Activated CD8-positive, alpha-beta memory T cell treated with anti-CD3 and anti-CD28 coated beads for 24 hours (primary cell): ENCODE measurements around the gene HLA-A.
"Not testable (repeated sequence)": the region's sequence is repeated elsewhere in the genome, so short reads cannot be mapped to it uniquely, and the experiment has no call there.

Experiments
- DNase-seq: peaks from one replicate; pipeline ENCODE4 v3.0.0-alpha.2; 2020

Gene HLA-A

DNA sequence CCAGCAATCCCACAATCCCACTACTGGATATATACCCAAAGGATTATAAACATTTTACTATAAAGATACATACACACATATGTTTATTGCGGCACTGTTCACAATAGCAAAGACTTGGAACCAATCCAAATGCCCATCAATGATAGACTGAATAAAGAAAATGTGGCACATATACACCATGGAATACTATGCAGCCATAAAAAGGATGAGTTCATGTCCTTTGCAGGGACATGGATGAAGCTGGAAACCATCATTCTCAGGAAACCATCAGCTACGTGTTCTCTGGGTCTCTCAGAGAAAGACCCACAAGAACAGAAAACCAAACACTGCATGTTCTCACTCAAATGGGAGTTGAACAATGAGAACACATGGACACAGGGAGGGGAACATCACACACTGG lies 21.4 kb downstream of the HLA-A start:
- not testable (repeated sequence) for DNase-seq

DNA sequence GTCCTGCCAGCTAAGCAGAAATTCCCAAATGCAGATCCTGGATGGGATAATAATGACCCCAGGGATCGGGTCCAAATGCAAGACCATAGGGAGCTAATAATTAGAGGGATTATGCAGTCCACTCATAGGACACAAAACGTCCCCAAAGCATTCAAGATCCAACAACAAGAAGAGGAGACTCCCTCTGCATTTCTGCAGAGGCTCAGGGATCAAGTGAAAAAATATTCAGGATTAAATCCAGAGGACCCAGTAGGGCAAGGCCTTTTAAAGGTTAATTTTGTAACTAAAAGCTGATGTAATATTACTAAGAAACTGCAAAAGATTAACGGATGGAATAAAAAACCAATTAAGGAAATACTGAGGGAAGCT lies 22.2 kb downstream of the HLA-A start:
- no peak for DNase-seq

DNA sequence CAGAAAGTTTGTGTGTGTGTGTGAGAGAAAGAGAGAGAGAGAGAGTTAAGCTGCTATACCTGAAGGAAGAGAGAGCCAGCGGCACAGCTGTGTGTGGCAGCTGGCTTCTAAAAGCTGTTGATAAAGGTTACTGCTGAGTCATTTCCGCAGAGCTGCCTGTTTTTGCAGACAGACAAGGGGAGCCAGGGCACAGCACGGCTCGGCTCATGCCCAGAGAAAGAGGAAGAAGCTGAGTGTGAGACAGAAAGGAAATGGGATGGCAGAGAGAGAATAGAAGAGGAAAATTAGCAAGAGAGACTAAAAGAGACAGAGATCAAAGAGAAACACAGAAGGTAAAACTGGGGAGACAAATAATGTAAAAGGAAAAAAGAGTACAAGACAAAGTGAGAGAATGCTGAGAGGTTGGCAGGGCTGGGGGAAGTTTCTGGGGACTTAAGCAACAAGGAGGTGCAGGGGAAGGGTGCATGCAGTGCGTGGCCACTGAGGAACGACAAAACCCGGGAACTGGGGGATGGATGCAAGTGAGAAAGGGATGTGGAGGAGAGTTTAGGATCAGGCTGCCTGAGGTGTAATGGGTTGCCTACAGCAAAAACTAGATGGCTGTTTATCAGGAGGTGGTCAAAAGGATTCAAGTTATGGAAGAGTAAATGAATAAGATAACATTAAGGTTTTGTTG lies 22.7 kb downstream of the HLA-A start:
- DNase-seq = peak; percentile 81

DNA sequence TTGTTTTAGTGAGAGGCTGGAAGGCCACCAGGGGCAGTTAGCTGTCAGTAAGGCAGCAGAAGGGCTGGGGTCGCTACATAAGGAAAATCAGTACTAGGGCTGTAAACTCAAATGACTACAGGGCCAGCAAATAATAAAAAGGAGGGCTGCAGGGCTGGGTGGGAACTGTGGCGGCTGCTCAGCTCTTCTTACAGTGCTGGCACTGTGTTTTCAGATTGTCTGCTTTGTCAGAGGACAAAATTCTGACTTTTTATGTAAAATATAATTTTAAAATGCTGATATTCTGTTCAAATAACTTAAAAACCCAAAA lies 23.2 kb downstream of the HLA-A start:
- DNase-seq = no peak

DNA sequence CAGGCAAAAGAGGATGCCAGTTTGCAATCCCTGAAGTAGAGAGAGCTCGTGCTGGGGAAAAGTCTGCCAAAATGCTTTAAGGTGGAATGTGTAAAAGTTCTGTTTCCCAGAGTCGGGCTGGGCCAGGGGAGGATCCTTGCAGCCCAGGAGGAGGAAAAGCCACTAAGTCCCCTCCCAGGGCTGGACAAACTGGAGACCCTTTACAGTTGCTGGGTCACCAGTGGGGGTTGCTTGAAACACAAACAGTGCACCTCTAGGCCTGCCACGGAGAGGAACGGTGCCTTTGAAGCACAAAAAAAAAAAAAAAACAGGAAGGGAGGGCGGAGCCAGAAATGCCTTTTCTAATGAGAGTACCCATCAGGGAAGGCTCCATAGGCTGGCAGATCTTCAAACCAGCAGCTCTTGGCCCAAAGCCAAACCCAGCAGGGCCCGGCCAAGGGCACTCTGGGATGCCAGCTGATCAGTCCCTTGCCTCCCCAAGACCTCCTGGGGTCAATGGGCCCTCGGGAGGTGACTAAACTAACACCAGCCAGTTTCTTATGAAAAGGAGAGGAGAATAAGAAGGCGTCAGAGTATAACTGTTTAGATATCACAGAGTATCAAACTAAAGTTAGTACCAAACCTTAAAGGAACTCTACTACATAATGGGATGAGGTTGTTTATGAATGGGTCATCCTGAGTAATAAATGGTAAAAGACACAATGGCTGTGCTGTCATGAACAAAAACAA lies 23.7 kb downstream of the HLA-A start:
- DNase-seq = peak; percentile 73

DNA sequence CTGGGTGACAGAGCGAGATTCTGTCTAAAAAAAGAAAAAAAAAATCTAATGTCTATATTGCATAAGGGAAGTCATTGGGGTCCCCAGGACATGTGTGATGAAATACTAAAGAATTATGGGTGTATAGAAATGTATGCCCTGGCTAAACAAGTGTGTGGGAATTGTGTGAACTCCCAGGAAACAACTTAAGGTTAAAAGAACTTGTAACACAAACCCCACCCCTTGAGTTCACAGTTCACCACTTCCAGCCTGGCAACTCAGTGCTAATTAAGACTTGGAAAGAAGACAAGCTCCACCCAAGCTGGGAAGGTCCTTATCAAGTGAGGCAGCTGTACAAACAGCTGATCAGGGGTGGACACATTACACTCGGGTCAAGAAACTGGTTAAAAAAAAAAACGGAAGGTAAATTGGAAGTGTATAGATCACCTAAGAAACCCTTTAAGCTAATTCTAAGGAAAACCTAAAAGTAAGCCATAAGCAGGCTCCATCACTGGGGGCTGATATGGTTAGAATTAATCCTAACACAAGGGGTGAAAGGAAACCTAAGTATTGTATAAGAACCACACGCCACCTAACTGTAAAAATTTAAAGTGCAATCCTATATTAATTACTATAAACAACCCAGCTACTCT lies 25.2 kb downstream of the HLA-A start:
- DNase-seq = no peak

DNA sequence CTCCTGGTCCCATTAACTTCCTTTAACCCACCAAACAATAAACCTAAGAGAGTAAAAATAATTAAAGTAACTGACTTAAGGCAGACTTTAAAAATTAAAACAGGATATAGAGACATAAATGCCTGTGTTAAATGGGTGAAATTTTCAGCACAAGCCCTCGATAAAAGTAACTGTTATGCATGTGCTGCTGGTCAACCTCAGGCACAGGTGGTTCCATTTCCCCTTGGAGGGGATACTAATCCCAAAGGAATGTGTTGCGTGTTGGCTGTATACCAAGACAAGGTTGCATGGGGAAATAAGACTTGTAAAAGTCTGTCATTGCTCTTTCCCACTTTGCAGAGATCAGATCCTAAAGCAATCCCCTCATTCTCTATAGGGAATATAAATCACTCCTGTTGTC lies 25.8 kb downstream of the HLA-A start:
- no peak for DNase-seq

DNA sequence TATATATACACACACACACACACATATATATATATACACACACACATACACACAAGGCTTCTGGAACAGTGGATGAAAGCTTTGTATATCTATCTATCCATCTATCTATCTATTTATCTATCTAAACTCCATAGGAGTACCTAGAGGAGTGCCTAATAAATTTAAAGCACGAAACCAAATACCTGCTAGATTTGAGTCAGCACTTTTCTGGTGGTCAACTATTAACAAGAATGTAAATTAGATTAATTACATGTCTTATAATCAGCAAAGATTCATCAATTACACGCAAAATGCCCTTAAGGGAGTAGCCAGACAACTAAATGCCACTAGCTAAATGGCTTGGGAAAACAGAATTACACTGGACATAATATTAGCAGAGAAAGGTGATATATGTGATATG lies 26.6 kb downstream of the HLA-A start:
- DNase-seq = no peak

DNA sequence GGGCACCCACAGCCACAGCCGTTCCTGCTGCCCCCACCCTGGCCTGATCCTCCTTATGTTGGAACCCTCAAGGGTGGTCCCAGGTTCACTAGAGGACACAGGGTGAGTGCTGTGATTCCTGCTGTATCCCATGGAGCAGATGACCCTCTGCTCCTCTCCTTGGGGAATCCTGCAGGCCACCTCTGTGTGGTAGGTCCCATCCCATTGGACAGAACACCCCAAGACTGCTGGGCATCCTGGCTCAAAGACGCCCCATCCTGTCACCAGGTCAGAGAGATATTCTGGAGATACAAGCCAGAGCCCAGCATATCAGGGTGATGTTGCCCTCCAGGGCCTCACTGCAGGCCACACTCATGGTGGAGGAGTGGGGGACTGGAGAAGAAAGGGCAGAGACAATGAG lies 28.4 kb downstream of the HLA-A start:
- DNase-seq = no peak

DNA sequence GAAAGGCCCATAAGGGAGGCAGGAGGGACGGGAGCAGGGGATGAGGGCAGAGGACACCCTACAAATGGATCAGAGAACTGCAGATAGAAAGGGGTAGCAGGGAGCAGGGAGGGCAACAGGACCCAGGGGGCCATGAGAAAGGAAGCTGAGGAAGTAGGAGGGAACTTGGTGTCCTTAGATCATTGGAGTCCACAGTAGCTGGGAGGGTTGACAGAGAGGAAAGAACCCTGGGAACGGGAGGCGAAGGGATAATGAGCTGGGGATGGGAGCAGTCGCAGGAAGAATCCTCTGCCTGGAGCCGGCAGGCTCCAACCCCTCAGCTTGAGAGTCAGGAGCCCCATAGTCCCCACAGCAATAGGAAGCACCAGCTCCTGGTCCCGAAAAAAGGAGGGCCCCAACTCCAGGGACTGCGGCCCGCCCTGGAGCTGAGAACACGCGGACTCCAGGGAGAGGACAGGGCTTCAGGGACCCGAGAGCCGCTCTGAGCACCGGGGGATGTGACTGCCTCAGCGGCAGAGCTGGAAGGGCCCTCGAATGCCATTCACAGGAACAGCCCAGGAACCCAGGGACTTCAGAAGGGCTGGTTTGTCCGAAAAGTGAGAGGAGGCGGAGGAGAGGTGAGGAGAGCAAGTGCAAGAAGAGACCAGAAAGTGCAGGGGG lies 32.7 kb downstream of the HLA-A start:
- peak; percentile 59 for DNase-seq

DNA sequence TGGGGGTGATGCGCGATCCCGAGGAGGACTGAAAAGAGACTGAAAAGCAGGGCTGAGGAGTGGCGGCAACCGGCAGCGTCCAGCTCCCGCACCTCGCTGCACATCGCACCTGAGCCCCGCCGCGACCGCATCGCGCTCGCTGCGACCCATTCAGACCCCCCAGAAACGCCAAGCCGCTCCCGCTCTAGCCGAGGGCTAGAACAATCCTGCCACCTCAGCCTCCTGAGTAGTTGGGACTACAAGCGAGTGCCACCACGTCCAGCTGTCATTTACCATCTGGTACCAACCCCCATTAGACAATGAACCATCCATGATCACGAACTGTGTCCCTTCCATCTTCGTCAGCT lies 33.2 kb downstream of the HLA-A start:
- DNase-seq = no peak

DNA sequence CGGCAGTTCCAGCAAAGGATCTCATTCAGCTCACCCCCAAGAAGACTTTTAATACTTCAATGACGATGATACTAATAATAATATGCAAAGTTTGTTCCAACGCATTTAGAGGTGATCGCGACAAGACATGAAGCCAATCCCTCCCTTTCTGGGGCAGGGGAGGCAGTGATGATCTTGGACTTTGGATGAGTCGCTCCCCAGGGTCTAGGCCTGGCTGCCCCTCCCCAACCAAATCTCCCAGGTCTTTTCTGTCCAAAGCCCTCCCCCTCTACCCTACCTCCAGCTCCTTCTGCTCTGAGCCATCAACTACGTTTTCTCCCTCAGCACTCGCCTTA lies 33.9 kb downstream of the HLA-A start:
- no peak for DNase-seq

DNA sequence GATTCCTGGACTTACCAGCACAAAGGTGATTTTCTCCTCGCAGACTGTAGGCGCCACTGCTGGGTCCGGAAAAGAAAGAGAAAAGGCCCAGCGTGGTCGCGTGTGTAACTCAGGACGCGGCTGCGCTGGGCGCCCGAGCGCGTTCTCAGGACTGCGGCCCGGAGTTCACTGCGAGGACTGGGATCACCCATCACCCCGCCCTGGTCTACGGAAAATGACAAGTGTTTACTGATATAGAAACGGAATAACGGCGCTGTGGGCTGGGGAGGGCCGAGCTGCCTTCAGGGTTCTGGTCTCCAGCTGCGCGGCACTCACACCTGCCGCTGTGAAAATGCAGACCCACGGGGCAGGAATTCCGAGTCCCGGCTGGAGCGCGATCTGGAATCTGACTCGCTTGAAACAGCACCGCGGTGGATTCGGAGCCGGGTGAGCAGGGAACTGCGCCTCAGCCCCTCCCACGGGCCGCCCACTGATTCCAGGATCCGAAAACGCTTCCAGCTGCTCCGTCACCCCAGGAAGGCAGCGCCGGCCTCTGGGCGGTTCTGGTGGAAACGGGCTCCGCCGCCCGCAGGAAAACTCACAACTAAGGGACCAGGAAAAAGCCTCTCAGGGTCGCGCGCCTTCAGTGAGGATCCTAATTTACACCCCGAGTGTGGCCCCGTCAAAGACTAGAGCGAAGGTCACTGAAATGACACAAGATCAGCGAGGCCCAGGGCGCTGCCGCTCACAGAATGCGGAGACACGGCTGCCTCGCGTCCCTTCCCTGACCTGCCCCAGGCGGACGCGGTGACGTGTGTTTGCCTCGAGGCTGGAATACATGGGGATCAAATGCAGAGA lies 34.5 kb downstream of the HLA-A start:
- DNase-seq = peak; percentile 82

DNA sequence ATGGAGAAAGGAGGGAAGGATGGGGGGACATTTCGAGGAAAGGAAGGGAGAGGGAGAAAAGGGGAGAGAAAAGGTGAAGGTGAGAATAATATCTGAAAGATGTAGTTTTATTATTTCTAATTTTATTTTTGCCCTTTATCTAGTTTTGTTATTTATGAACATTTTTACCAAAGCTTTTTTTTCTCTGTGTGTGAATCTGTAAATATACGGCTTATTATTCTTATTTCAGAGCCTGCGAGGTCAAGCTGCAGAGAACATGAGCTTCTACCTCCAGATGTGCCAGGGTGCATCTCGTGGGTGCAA lies 35.0 kb downstream of the HLA-A start:
- no peak for DNase-seq

DNA sequence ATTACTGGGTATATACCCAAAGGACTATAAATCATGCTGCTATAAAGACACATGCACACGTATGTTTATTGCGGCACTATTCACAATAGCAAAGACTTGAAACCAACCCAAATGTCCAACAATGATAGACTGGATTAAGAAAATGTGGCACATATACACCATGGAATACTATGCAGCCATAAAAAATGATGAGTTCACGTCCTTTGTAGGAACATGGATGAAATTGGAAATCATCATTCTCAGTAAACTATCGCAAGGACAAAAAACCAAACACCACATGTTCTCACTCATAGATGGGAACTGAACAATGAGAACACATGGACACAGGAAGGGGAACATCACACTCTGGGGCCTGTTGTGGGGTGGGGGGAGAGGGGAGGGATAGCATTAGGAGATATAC lies 37.7 kb downstream of the HLA-A start:
- not testable (repeated sequence) for DNase-seq

DNA sequence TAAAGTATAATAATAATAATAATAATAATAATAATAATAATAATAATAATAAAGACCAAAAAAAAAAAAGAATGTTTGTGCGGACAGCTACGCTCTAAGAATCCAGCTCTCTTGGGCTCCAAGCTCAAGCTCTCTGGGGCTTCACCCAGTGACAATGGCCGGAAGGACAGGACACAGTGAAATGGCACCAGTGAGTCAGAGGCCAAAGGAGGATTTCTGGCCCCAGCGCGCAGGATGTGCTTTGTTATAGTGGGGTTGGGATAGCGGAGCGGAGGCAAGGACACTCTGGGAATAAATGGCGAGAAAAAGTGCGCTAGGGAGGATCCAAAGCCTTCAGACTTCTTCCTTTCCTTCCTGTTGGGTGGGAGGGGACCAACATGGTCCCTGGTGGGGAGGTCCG lies 38.2 kb downstream of the HLA-A start:
- peak; percentile 44 for DNase-seq

DNA sequence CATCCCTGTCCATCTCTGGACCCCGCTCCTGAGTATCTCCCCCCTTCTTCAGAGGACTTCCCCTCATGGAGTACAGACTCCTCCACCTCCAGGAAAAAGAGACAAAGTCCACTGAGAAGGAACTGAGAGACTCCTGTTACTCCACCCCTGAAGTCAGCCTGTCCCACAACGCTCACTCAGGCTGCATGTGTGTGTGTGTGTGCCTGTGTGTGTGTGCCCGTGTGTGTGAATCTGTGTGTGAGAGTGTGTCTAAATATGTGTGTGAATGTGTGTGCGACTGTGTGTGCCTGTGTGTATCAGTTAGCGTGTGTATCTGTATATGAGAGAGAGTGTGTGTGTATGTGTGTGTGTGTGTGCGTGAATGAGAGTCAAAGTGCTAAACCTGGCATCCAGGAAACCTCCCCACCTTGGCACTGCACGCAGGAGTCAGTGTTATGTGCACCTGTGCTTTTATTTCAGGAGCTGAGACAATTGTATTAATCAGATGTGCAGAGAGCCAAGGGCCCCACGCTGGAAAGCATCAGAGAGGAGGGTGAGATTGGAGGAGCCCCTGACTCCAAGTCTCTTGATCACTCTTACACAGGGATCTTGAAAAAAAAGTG lies 39.0 kb downstream of the HLA-A start:
- peak; percentile 24 for DNase-seq

DNA sequence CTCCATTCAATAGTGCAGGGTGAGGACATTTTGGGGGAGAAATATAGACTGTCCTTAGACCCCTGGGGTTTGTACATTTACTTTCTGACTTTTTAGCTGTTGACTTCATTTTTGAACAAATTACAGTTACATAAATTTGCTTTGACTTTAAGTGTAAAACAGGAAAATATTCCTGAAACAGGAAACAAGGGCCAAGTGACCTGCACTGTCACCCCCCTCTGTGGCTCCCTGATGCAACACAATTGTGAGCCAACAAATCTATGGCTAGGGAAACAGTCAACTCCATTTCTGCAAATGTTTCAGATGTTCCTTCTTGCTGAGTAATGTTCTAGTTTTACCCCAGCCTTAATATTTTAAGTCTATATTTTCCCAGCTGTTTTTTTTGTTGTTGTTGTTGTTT lies 39.8 kb downstream of the HLA-A start:
- no peak for DNase-seq

DNA sequence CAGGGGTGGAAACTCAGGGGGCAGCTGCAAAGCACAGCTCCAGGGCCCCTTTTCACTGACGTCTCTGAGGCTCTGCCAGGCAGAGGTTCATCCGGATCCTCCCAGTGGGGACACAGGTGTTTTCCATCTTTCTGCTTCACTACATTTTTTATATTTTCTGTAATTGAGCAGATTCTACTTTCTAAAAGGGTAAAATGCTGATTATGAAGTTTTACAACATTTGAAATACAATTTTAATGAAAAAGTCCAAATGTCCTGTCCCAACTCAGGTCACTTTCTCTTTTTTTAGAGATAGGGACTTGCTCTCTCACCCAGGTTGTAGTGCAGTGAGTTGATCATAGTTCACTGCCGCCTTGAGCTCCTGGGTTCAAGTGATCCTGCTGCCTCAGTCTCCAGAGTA lies 41.9 kb downstream of the HLA-A start:
- DNase-seq = no peak

DNA sequence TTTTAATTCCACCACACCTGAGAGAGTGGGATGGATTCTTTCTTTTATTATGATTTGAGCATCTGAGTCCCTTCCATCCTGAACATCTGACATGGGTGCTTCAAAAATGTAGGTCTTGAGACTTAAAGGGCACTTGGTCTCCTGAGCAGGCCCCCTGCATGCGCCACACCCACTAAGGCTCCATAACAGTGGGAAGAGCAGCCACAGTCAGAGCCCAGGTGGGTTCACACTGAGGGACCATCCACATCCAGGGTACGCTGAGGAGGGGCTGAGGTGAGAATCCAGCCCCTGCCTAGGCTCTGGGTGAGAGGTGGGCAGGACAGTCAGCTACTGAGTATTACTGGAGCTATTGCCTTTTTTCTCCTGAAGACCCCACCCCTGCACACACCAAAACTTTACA lies 42.7 kb downstream of the HLA-A start:
- DNase-seq = no peak

DNA sequence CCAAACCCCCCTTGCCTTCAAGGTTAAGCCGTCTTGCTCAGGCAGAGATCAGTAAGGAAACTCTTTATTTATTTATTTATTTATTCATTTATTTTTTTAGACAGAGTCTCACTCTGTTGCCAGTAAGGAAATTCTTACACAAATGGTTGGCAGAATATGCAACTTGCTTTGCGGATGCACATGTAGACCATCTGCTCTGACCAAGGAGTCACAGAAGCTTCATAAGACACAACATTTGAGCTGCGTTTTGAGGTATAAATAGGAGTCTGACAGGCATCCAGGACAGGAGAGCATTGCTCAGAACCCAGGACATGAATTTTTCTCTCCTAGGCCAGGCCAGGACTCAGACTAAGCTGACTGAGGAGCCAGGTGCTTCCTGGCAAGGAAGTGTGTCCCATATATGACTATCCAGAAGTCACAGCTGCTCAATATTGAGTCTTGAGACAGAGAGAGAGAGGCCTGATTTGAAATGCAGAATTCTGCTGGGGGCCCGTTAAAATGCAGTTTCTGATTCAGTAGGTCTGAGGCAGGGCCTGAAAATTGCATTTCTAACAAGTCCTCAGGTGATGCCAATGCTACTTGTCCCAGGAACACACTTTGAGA lies 43.9 kb downstream of the HLA-A start:
- no peak for DNase-seq

DNA sequence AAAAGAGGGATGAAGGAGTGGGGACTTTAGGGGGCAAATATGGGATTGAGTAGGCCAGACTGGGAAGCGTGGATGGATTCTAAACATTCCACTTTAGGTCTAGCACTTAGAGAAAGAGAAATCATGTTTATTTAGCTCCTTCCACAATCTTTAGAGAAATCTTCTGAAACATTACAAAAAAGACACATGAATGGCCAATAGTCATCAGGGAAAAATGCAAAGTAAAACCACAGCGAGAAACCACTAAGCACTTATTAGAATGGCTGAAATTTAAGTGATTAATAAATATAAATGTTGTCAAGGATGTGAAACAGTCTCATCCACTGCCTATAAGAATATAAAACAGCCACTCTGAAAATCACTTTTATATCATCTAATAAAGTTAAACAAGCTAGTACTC lies 46.9 kb downstream of the HLA-A start:
- DNase-seq = no peak

DNA sequence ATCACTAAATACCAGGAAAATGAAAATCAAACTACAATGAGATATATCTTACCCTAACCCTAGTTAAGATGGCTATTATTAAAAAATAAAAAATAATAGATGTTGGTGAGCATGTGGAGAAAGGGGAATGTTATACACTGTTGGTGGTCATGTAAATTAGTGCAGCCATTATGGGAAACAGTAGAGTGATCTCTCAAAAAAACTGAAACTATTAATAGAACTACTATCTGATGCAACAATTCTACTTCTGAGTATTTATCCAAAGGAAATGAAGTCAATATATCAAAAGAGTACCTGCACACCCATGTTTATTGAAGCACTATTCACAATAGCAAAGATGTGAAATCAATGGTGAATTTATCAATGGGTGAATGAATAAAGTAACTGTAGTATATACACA lies 48.6 kb downstream of the HLA-A start:
- no peak for DNase-seq
